MCF 10A (cell line): Measurements from ENCODE around the gene CMTM8. TPM values are rescaled to one million over a fixed set of nuclear protein-coding genes. Genes with fewer than 3 reads are reported as not detected.

ENCODE experiments used
- BruUV-seq: library from RNA; stranded (reverse); fragments of 400-500 nt; replicated peaks from 2 replicates; lab custom pipeline; 2021; lab: Mats Ljungman, UMichigan
- CTCF ChIA-PET: fragments of 300-600 bp; sonication (Branson Sonifier 250); formaldehyde crosslinking; extraction: SDS; loops from one replicate; lab custom pipeline; 2021; ENCODE audit warnings: antibody characterized with exemption, inconsistent platforms; lab: Yijun Ruan, JAX
- POLR2A ChIA-PET: fragments of 300-600, 350-650 bp; sonication (Branson Sonifier 250); formaldehyde crosslinking; extraction: SDS; loops from one replicate; lab custom pipeline; 2020; ENCODE audit warnings: antibody characterized with exemption, inconsistent platforms; lab: Yijun Ruan, JAX
- DNase-seq: peaks from one replicate; pipeline ENCODE4 v3.0.0-alpha.2; 2018; ENCODE audit not compliant: unreplicated experiment
- H3K27ac Mint-ChIP-seq: one replicate; pipeline ENCODE4 v1.8.0; 2022; ENCODE audit warnings: mild to moderate bottlenecking, low read depth, mixed read lengths; ENCODE audit not compliant: unreplicated experiment
- H3K27me3 Mint-ChIP-seq: one replicate; pipeline ENCODE4 v1.8.0; 2022; ENCODE audit warnings: mixed read lengths; ENCODE audit not compliant: insufficient read depth, unreplicated experiment
- H3K36me3 Mint-ChIP-seq: one replicate; pipeline ENCODE4 v1.8.0; 2022; ENCODE audit warnings: mild to moderate bottlenecking, moderate library complexity, mixed read lengths; ENCODE audit not compliant: insufficient read depth, unreplicated experiment
- H3K4me1 Mint-ChIP-seq: one replicate; pipeline ENCODE4 v1.8.0; 2022; ENCODE audit warnings: mixed read lengths; ENCODE audit not compliant: insufficient read depth, unreplicated experiment
- H3K4me3 Mint-ChIP-seq: one replicate; pipeline ENCODE4 v1.8.0; 2022; ENCODE audit warnings: mild to moderate bottlenecking, moderate library complexity, mixed read lengths; ENCODE audit not compliant: unreplicated experiment
- H3K9me3 Mint-ChIP-seq: one replicate; pipeline ENCODE4 v1.8.0; 2022; ENCODE audit warnings: mixed read lengths; ENCODE audit not compliant: unreplicated experiment
- intact Hi-C: fragments of 100-400 bp; cut with micrococcal nuclease; formaldehyde crosslinking; loops from 2 replicates; pipeline ENCODE4 v1.14.1; 2022
- total RNA-seq: library from RNA; stranded (reverse); gene quantifications from 2 replicates; pipeline ENCODE4 v1.2.3, GENCODE V29; 2022
- TF ChIP-seq, protein P1 (sequence below): fragments of 200-600 bp; IDR thresholded peaks from one replicate; pipeline ENCODE4 v1.8.0; 2022; ENCODE audit warnings: antibody characterized with exemption, mild to moderate bottlenecking; ENCODE audit not compliant: unreplicated experiment

CMTM8 gene
- total RNA-seq, 1 experiment from 2014 or later, result 3.8 TPM

DNA sequence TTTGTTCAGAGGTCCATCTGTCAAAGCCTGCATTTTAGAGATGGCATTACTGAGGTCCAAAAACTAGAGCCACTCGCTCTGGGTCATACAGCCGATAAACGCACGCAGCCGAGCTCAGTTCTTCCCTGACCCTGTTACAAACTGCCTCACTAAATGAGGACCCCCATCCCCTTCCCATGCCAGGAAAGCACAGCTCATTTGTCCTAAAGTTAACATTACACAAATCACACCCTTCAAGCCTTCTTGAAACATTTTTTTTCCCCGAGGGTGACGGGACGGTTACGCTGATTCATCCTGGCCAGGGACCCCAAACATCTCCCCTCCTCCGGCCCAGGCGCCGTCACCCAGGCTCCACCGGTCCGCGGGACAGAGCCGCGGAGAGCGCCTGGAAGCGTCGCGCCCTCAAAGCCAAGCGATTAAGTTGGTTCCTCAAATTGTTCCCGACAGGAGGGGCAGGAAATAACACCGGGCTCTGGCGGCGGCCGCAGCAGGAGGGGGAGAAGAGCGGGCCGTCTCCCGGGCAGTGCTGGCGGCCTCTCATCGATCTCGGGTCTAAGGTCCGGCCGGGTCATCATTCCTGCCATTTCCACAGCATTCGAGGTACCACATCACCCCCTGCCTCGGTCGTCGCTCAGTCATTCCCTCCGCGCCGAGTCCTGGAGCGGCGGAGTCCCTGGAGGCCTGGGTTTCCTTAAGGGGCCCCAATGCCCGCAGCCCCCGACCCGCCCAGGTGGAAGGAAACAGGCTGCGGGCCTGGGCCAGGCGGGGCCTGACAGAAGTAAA is 619 bp upstream of the CMTM8 start:
- no peaks in the 10 kb centered on the region for H3K36me3 Mint-ChIP-seq
- no TSS peak for BruUV-seq
- H3K27ac Mint-ChIP-seq, result no peak overlapping the region
- peaks cover 8% of the 10 kb centered on the region for H3K4me1 Mint-ChIP-seq
- intact Hi-C loops, result loop anchor here (1.0 kb wide), 1 partner anchor 58 kb away; no protein-coding TSS in a partner anchor
- POLR2A ChIA-PET, result interaction anchor here (4.8 kb wide), 1 partner anchor 10 kb away, joined by 25 read pairs; no protein-coding TSS in a partner anchor
- DNase-seq, result no peak
- H3K4me3 Mint-ChIP-seq, result peak overlapping the region; percentile 84
- peaks cover 14% of the 10 kb centered on the region for H3K9me3 Mint-ChIP-seq
- CTCF ChIA-PET, result no interaction called here
- TF ChIP-seq, protein P1, sequence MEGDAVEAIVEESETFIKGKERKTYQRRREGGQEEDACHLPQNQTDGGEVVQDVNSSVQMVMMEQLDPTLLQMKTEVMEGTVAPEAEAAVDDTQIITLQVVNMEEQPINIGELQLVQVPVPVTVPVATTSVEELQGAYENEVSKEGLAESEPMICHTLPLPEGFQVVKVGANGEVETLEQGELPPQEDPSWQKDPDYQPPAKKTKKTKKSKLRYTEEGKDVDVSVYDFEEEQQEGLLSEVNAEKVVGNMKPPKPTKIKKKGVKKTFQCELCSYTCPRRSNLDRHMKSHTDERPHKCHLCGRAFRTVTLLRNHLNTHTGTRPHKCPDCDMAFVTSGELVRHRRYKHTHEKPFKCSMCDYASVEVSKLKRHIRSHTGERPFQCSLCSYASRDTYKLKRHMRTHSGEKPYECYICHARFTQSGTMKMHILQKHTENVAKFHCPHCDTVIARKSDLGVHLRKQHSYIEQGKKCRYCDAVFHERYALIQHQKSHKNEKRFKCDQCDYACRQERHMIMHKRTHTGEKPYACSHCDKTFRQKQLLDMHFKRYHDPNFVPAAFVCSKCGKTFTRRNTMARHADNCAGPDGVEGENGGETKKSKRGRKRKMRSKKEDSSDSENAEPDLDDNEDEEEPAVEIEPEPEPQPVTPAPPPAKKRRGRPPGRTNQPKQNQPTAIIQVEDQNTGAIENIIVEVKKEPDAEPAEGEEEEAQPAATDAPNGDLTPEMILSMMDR, result no peak
- H3K27me3 Mint-ChIP-seq, result no peaks in the 10 kb centered on the region

DNA sequence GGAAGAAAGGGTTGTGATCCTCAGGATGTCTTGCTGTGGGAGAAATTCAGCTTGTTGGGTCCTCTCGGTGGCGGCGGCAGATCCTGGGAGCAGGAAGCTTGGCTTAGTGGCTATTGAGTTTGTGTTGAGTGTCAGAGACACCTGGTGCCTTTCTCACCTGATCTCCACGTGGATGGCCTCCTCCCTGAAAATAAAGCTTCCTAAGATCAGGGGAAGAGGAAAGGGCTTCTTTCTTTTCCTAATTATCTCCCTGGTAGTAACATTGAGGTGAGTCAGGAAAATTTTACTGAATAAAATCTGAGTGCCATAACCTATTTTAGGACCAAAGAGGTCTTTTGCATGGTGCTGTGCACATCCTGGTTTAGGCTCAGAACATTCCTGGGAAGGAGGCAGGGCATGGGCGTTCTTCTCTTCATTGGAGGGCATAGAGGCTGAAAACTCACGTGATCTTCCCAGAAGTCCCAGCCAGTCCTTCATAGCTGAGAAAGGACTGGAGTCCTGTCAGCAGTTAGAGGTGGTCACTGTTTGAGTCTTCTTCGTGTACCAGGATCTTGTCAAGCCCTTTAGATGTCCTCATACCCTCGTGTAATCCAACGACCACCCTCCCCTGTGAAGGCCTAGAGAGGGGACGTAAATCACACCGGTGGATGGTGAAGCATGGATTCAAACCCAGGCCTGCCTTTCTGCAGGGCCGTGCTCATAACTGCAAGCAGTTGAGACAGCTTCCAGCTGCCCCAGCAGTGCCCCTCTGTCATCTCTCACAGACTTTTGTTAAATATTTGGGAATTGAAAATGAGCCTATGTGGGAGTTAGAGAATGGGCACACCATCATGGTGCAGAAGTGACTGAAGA is 1.1 kb downstream of the CMTM8 start:
- intact Hi-C loops, result no loop called here
- POLR2A ChIA-PET, result interaction anchor here (1.0 to 4.8 kb wide), 5 partner anchors 9 to 446 kb away, joined by 3 to 25 read pairs (median 5); partner anchors contain the start of gene CNOT10
- CTCF ChIA-PET, result interaction anchor here (0.5 to 3.1 kb wide), 9 partner anchors 9 to 626 kb away, joined by 3 to 17 read pairs (median 6); no protein-coding TSS in a partner anchor
- BruUV-seq, result TSS peak; percentile 22
- Mint-ChIP-seq H3K9me3 (peaks cover 14% of the 10 kb centered on the region), H3K4me3 (peak overlapping the region; percentile 84), H3K27ac (no peak overlapping the region), H3K27me3 (no peaks in the 10 kb centered on the region), H3K4me1 (peaks cover 8% of the 10 kb centered on the region), H3K36me3 (no peaks in the 10 kb centered on the region)
- peak; percentile 22 for DNase-seq
- TF ChIP-seq, protein P1, result no peak

DNA sequence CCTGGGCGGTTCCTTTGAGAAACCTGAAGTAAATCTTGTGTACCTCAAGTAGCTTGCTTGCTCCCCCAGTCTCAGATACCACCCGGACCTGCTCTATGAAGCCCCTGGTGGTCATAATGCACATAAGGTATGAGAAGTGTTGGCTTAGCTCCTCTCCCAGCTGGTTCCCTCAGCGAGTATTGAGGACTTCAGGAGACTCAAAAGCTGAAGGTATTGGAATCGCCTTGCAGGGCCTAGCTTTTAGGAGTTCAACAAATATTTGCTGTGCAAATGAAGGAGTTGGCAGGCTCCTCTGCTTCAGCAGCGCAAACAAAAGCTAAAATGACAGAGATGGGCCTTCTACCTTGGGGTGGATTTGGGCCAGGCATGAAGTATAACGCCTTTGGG is 1.7 kb downstream of the CMTM8 start:
- ChIA-PET CTCF (interaction anchor here (0.6 to 3.1 kb wide), 7 partner anchors 8 to 627 kb away, joined by 3 to 17 read pairs (median 6); no protein-coding TSS in a partner anchor), POLR2A (interaction anchor here (1.0 to 4.8 kb wide), 3 partner anchors 8 to 15 kb away, joined by 4 to 25 read pairs (median 5); no protein-coding TSS in a partner anchor)
- peaks cover 8% of the 10 kb centered on the region for H3K4me1 Mint-ChIP-seq
- no TSS peak for BruUV-seq
- peak; percentile 35 for DNase-seq
- H3K36me3 Mint-ChIP-seq, result no peaks in the 10 kb centered on the region
- TF ChIP-seq, protein P1, result no peak
- no peaks in the 10 kb centered on the region for H3K27me3 Mint-ChIP-seq
- peaks cover 14% of the 10 kb centered on the region for H3K9me3 Mint-ChIP-seq
- no peak overlapping the region for H3K27ac Mint-ChIP-seq
- intact Hi-C loops, result no loop called here
- H3K4me3 Mint-ChIP-seq, result no peak overlapping the region
